A549 (cell line): ENCODE data around the gene GNB1. TPM values are rescaled to one million over a fixed set of nuclear protein-coding genes. Genes with fewer than 3 reads are reported as not detected.

Experiments used
- ATAC-seq, 2 experiments: fragments of 200-7000 bp in 1 of 2; fragments of >200 bp in 1 of 2; cut with Nextera tagmentation in 1 of 2; cut with Tn5 transposase in 1 of 2; 3 replicates each; pipeline versions ENCODE4 v1.8.0 to v1.9.1; 2018 to 2020; ENCODE audit warnings: mild to moderate bottlenecking in 1 of 2, moderate library complexity in 1 of 2
- CTCF ChIA-PET: fragments of 300-600 bp; sonication (Branson Sonifier 250); formaldehyde crosslinking; extraction: SDS; loops from one replicate; lab custom pipeline; 2021; ENCODE audit warnings: antibody characterized with exemption, inconsistent platforms; lab: Yijun Ruan, JAX
- POLR2A ChIA-PET: fragments of 350-600 bp; formaldehyde crosslinking; extraction: SDS; loops from one replicate; lab custom pipeline; 2021; ENCODE audit warnings: antibody characterized with exemption, inconsistent platforms; lab: Yijun Ruan, JAX
- DNase-seq, 2 experiments: peaks; one replicate each; pipeline versions ENCODE4 v3.0.0 to v3.0.0-alpha.2; 2011 to 2016; ENCODE audit warnings: low read depth in 1 of 2, low spot score in 1 of 2
- FAIRE-seq: peaks from 2 replicates; lab custom pipeline; 2011; peaks lifted over from hg19 to GRCh38; lab: Jason Lieb, UNC
- H3K27ac ChIP-seq, 2 experiments: fragments of >200 bp; sonication (Bioruptor Twin); formaldehyde crosslinking; 3 replicates each; pipeline ENCODE4 v1.5.1; 2016 to 2017
- H3K4me1 ChIP-seq: fragments of >200 bp; sonication (Bioruptor Twin); formaldehyde crosslinking; 3 replicates; pipeline ENCODE4 v1.6.1; 2016
- H3K4me2 ChIP-seq: fragments of >200 bp; sonication (Bioruptor Twin); formaldehyde crosslinking; 3 replicates; pipeline ENCODE4 v1.6.1; 2016
- H3K4me3 ChIP-seq: fragments of >200 bp; sonication (Bioruptor Twin); formaldehyde crosslinking; 3 replicates; pipeline ENCODE4 v1.5.1; 2016
- H3K9me3 ChIP-seq: fragments of >200 bp; sonication (Bioruptor Twin); formaldehyde crosslinking; 3 replicates; pipeline ENCODE4 v1.6.1; 2016
- ATOH8 ChIP-seq: fragments of 250-450 bp; sonication (Bioruptor Pico); IDR thresholded peaks from 2 replicates; pipeline ENCODE4 v1.5.0; 2020; ENCODE audit warnings: low read depth, mild to moderate bottlenecking, moderate library complexity
- CEBPB ChIP-seq, 2 experiments: fragments of >200 bp in 1 of 2; sonication (Bioruptor Twin) in 1 of 2; formaldehyde crosslinking in 1 of 2; IDR thresholded peaks; 2 replicates each; pipeline ENCODE4 v1.6.1; 2012 to 2016
- CHD4 ChIP-seq: fragments of 200-600 bp; sonication (generic); IDR thresholded peaks from 2 replicates; pipeline ENCODE4 v1.6.1; 2016; ENCODE audit warnings: antibody characterized with exemption, mild to moderate bottlenecking, borderline replicate concordance
- EHF ChIP-seq: fragments of 250-450 bp; sonication (Bioruptor Pico); IDR thresholded peaks from 2 replicates; pipeline ENCODE4 v1.5.0; 2020; ENCODE audit warnings: mild to moderate bottlenecking
- ELK1 ChIP-seq: fragments of 150-350 bp; IDR thresholded peaks from 2 replicates; pipeline ENCODE4 v1.6.1; 2014; ENCODE audit warnings: low read depth, mild to moderate bottlenecking, low read length
- EP300 ChIP-seq, 2 experiments: fragments of >200 bp; sonication (Bioruptor Twin); formaldehyde crosslinking; IDR thresholded peaks; 2 replicates in 1 of 2; 3 replicates in 1 of 2; pipeline ENCODE4 v1.6.1; 2016 to 2017
- HEYL ChIP-seq: fragments of 250-450 bp; sonication (Bioruptor Pico); IDR thresholded peaks from 2 replicates; pipeline ENCODE4 v1.8.0; 2021; ENCODE audit warnings: mild to moderate bottlenecking, moderate library complexity
- HOXA7 ChIP-seq: fragments of 250-450 bp; sonication (Bioruptor Pico); IDR thresholded peaks from 2 replicates; pipeline ENCODE4 v1.5.0; 2020; ENCODE audit warnings: mild to moderate bottlenecking, moderate library complexity
- HOXB13 ChIP-seq: fragments of 250-450 bp; sonication (Bioruptor Pico); IDR thresholded peaks from 2 replicates; pipeline ENCODE4 v1.5.0; 2020; ENCODE audit warnings: low read depth, mild to moderate bottlenecking, moderate library complexity
- JUNB ChIP-seq: fragments of >200 bp; sonication (Bioruptor Twin); formaldehyde crosslinking; IDR thresholded peaks from 2 replicates; pipeline ENCODE4 v1.6.1; 2016
- MAZ ChIP-seq: fragments of 150-350 bp; IDR thresholded peaks from 2 replicates; pipeline ENCODE4 v1.6.1; 2014; ENCODE audit warnings: antibody characterized with exemption, low read depth, low read length, borderline replicate concordance
- NFE2L2 ChIP-seq: fragments of 150-350 bp; conservative IDR thresholded peaks from 2 replicates; pipeline ENCODE4 v1.6.1; 2014; ENCODE audit warnings: low read length
- NR3C1 ChIP-seq: fragments of >200 bp; sonication (Bioruptor Twin); formaldehyde crosslinking; IDR thresholded peaks from 3 replicates; pipeline ENCODE4 v1.6.1; 2017
- PHF8 ChIP-seq: fragments of 200-600 bp; sonication (generic); IDR thresholded peaks from 2 replicates; pipeline ENCODE4 v1.6.1; 2016; ENCODE audit warnings: low read depth, mild to moderate bottlenecking, antibody characterized with exemption, moderate library complexity, borderline replicate concordance
- RARB ChIP-seq: fragments of 250-450 bp; sonication (Bioruptor Pico); IDR thresholded peaks from 2 replicates; pipeline ENCODE4 v1.8.0; 2021; ENCODE audit warnings: mild to moderate bottlenecking, moderate library complexity
- RCOR1 ChIP-seq: fragments of 150-350 bp; IDR thresholded peaks from 2 replicates; pipeline ENCODE4 v1.6.1; 2014; ENCODE audit warnings: antibody characterized with exemption, low read length, low read depth
- SMC3 ChIP-seq: fragments of >200 bp; sonication (Bioruptor Twin); formaldehyde crosslinking; IDR thresholded peaks from 3 replicates; pipeline ENCODE4 v1.6.1; 2018; ENCODE audit warnings: inconsistent platforms
- TFCP2L1 ChIP-seq: fragments of 250-450 bp; sonication (Bioruptor Pico); IDR thresholded peaks from 2 replicates; pipeline ENCODE4 v1.5.0; 2021; ENCODE audit warnings: mild to moderate bottlenecking
- ZC3H11A ChIP-seq: fragments of 450-650 bp; IDR thresholded peaks from 2 replicates; pipeline ENCODE4 v1.6.1; 2014; ENCODE audit warnings: antibody characterized with exemption, mild to moderate bottlenecking
- ZNF302 ChIP-seq: fragments of 250-450 bp; sonication (Bioruptor Pico); IDR thresholded peaks from 2 replicates; pipeline ENCODE4 v1.9.0; 2021; ENCODE audit warnings: inconsistent platforms, mild to moderate bottlenecking, moderate library complexity
- WGBS: methylation state at CpG from one replicate; pipeline ENCODE4 v1.1.6; 2017; ENCODE audit errors: missing lambda C conversion rate; 5-methylcytosine and 5-hydroxymethylcytosine counted together
- polyA plus RNA-seq, 4 experiments: library from polyadenylated mRNA; depleted of rRNA in 3 of 4; stranded (reverse); fragments of >200 nt; fragmentation: RNase III in 1 of 4; extraction: RNeasy Plus Mini Kit Qiagen cat#74134 plus additional on column Dnase treatment in 1 of 4; gene quantifications; 2 replicates in 3 of 4; 3 replicates in 1 of 4; pipeline ENCODE4 v1.2.3, GENCODE V29; 2011 to 2017
- TF ChIP-seq, protein P1 (sequence below): fragments of >200 bp; sonication (Bioruptor Twin); formaldehyde crosslinking; IDR thresholded peaks from 3 replicates; pipeline ENCODE4 v1.5.1; 2016
- TF ChIP-seq, protein P2 (sequence below): fragments of 250-450 bp; sonication (Bioruptor Pico); IDR thresholded peaks from 2 replicates; pipeline ENCODE4 v1.5.0; 2021; ENCODE audit warnings: mild to moderate bottlenecking, moderate library complexity, borderline replicate concordance
- TF ChIP-seq, protein P3 (sequence below): IDR thresholded peaks from 2 replicates; pipeline ENCODE4 v1.6.1; 2012; ENCODE audit warnings: low read depth, borderline replicate concordance
- TF ChIP-seq, protein P4 (sequence below): fragments of 200-600 bp; sonication (generic); IDR thresholded peaks from 2 replicates; pipeline ENCODE4 v1.6.1; 2016; ENCODE audit warnings: antibody characterized with exemption, mild to moderate bottlenecking, moderate library complexity

GNB1 gene
- polyA plus RNA-seq, 2 of the 4 experiments (the other 2 are of a cell fraction), result 159 to 270 TPM

GRCh38 chr1:1938613-1939295, 47.9 kb upstream of the GNB1 start:
- POLR2A ChIA-PET, result no interaction called here
- 64% methylated on average over 17 of the region's 24 CpGs for WGBS
- Histone ChIP-seq H3K27ac (no peak overlapping the region), H3K4me2 (no peak overlapping the region), H3K4me1 (no peaks in the 10 kb centered on the region), H3K4me3 (no peak overlapping the region), H3K9me3 (peaks cover 9% of the 10 kb centered on the region; the same call in 2 of the 3 replicates)
- no peak for DNase-seq
- 0 out of 6 replicates have a peak, but pooled peaks of 1 of the 2 experiments have one; percentile 6 for ATAC-seq
- CTCF ChIA-PET, result interaction anchor here (11.2 to 12.7 kb wide), 2 partner anchors 19 to 104 kb away, joined by 76 to 127 read pairs; no protein-coding TSS in a partner anchor
- no peak for FAIRE-seq
- TF ChIP-seq MAZ (no peak), ZNF302 (no peak), HOXB13 (CRISPR knock-in tag) (no peak), ZC3H11A (no peak), TFCP2L1 (no peak), HOXA7 (CRISPR knock-in tag) (no peak), HEYL (CRISPR knock-in tag) (no peak), EP300 (IDR thresholded peaks at IDR 0.05) (no peak), CHD4 (no peak), EHF (no peak)
- TF ChIP-seq, protein P1, sequence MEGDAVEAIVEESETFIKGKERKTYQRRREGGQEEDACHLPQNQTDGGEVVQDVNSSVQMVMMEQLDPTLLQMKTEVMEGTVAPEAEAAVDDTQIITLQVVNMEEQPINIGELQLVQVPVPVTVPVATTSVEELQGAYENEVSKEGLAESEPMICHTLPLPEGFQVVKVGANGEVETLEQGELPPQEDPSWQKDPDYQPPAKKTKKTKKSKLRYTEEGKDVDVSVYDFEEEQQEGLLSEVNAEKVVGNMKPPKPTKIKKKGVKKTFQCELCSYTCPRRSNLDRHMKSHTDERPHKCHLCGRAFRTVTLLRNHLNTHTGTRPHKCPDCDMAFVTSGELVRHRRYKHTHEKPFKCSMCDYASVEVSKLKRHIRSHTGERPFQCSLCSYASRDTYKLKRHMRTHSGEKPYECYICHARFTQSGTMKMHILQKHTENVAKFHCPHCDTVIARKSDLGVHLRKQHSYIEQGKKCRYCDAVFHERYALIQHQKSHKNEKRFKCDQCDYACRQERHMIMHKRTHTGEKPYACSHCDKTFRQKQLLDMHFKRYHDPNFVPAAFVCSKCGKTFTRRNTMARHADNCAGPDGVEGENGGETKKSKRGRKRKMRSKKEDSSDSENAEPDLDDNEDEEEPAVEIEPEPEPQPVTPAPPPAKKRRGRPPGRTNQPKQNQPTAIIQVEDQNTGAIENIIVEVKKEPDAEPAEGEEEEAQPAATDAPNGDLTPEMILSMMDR, result no peak
- TF ChIP-seq, protein P2, sequence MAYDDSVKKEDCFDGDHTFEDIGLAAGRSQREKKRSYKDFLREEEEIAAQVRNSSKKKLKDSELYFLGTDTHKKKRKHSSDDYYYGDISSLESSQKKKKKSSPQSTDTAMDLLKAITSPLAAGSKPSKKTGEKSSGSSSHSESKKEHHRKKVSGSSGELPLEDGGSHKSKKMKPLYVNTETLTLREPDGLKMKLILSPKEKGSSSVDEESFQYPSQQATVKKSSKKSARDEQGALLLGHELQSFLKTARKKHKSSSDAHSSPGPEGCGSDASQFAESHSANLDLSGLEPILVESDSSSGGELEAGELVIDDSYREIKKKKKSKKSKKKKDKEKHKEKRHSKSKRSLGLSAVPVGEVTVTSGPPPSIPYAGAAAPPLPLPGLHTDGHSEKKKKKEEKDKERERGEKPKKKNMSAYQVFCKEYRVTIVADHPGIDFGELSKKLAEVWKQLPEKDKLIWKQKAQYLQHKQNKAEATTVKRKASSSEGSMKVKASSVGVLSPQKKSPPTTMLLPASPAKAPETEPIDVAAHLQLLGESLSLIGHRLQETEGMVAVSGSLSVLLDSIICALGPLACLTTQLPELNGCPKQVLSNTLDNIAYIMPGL (CRISPR knock-in tag), result no peak
- TF ChIP-seq, all 56 proteins: peak for 0

DNA sequence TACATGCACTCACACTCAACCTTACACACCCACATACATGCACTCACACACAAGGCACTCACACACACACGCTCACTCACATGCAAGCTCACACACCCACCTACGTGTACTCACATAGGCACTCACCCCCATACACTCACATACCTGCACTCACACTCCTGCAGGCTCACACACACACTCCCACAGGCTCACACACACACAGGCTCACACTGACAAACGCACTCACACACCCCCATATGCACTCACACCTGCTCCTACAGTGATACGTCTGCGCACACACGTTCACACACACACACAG, 47.3 kb upstream of the GNB1 start:
- Histone ChIP-seq H3K4me2 (no peak overlapping the region), H3K9me3 (peaks cover 9% of the 10 kb centered on the region; the same call in 2 of the 3 replicates), H3K27ac (no peak overlapping the region), H3K4me1 (no peaks in the 10 kb centered on the region), H3K4me3 (no peak overlapping the region)
- FAIRE-seq (no peak), ATAC-seq (no peak), DNase-seq (no peak)
- CTCF ChIA-PET, result interaction anchor here (11.2 to 12.7 kb wide), 2 partner anchors 20 to 105 kb away, joined by 76 to 127 read pairs; no protein-coding TSS in a partner anchor
- no peak for TF ChIP-seq ELK1
- no peak for TF ChIP-seq ATOH8 (CRISPR knock-in tag)
- no peak for TF ChIP-seq RARB (CRISPR knock-in tag)
- no peak for TF ChIP-seq HOXA7 (CRISPR knock-in tag)
- TF ChIP-seq MAZ, result no peak
- TF ChIP-seq, protein P3, sequence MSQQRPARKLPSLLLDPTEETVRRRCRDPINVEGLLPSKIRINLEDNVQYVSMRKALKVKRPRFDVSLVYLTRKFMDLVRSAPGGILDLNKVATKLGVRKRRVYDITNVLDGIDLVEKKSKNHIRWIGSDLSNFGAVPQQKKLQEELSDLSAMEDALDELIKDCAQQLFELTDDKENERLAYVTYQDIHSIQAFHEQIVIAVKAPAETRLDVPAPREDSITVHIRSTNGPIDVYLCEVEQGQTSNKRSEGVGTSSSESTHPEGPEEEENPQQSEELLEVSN, result no peak
- no peak for TF ChIP-seq PHF8
- TF ChIP-seq NFE2L2, result no peak
- TF ChIP-seq CEBPB (IDR thresholded peaks at IDR 0.05), result no peak
- TF ChIP-seq TFCP2L1, result no peak
- TF ChIP-seq JUNB, result no peak
- TF ChIP-seq, protein P2 (CRISPR knock-in tag), result no peak
- TF ChIP-seq, protein P4, sequence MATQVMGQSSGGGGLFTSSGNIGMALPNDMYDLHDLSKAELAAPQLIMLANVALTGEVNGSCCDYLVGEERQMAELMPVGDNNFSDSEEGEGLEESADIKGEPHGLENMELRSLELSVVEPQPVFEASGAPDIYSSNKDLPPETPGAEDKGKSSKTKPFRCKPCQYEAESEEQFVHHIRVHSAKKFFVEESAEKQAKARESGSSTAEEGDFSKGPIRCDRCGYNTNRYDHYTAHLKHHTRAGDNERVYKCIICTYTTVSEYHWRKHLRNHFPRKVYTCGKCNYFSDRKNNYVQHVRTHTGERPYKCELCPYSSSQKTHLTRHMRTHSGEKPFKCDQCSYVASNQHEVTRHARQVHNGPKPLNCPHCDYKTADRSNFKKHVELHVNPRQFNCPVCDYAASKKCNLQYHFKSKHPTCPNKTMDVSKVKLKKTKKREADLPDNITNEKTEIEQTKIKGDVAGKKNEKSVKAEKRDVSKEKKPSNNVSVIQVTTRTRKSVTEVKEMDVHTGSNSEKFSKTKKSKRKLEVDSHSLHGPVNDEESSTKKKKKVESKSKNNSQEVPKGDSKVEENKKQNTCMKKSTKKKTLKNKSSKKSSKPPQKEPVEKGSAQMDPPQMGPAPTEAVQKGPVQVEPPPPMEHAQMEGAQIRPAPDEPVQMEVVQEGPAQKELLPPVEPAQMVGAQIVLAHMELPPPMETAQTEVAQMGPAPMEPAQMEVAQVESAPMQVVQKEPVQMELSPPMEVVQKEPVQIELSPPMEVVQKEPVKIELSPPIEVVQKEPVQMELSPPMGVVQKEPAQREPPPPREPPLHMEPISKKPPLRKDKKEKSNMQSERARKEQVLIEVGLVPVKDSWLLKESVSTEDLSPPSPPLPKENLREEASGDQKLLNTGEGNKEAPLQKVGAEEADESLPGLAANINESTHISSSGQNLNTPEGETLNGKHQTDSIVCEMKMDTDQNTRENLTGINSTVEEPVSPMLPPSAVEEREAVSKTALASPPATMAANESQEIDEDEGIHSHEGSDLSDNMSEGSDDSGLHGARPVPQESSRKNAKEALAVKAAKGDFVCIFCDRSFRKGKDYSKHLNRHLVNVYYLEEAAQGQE, result no peak
- no peak for TF ChIP-seq NR3C1
- TF ChIP-seq SMC3, result no peak
- no peak for TF ChIP-seq RCOR1
- POLR2A ChIA-PET, result no interaction called here
- WGBS, result 58% methylated on average over 6 of the region's 6 CpGs
